Ascending aorta (tissue), 2 donors: ENCODE results near the gene NDUFB11. TPM values are rescaled to one million over a fixed set of nuclear protein-coding genes. Genes with fewer than 3 reads are reported as not detected.
"Not testable (repeated sequence)": the region's sequence is repeated elsewhere in the genome, so short reads cannot be mapped to it uniquely, and the experiment has no call there.

Experiments used
- DNase-seq, 2 donors: peaks; one replicate each; pipeline ENCODE4 v3.0.0-alpha.2; 2019; ENCODE audit warnings: low spot score in 2 of 2
- H3K27ac ChIP-seq, 2 donors: fragments of 200-600 bp; sonication (generic); one replicate each; pipeline ENCODE4 v1.5.1; 2016 to 2017; ENCODE audit warnings: mild to moderate bottlenecking in 1 of 2
- H3K27me3 ChIP-seq: fragments of 200-600 bp; sonication (generic); one replicate; pipeline ENCODE4 v1.5.1; 2017
- H3K36me3 ChIP-seq, 2 donors: fragments of 200-600 bp; sonication (generic); one replicate each; pipeline ENCODE4 v1.5.1; 2016
- H3K4me1 ChIP-seq, 2 donors: fragments of 200-600 bp; sonication (generic); one replicate each; pipeline ENCODE4 v1.5.1; 2016 to 2017; ENCODE audit warnings: mild to moderate bottlenecking in 1 of 2
- H3K4me3 ChIP-seq, 2 donors: fragments of 200-600 bp; sonication (generic); one replicate each; pipeline ENCODE4 v1.5.1; 2016 to 2017; ENCODE audit warnings: mild to moderate bottlenecking in 1 of 2
- H3K9me3 ChIP-seq, 2 donors: fragments of 200-600 bp; sonication (generic); one replicate each; pipeline ENCODE4 v1.5.1; 2016
- intact Hi-C: fragments of 100-400 bp; cut with DNase I; formaldehyde crosslinking; loops from one replicate; pipeline ENCODE4 v1.15.1; 2023
- total RNA-seq: library from RNA; depleted of rRNA; stranded (reverse); fragments of >200 nt; gene quantifications from one replicate; pipeline ENCODE4 v1.1.0, GENCODE V29; 2016
- TF ChIP-seq, protein P1 (sequence below), 3 experiments: fragments of 200-600 bp in 2 of 3; fragments of 450-650 bp in 1 of 3; sonication (generic) in 2 of 3; IDR thresholded peaks; one replicate each; pipeline ENCODE4 v1.5.1; 2016 to 2019; ENCODE audit warnings: antibody characterized with exemption in 3 of 3, mild to moderate bottlenecking in 1 of 3, moderate library complexity in 1 of 3

NDUFB11 gene
- total RNA-seq, 1 donor from 2014 or later, result 122 TPM

DNA sequence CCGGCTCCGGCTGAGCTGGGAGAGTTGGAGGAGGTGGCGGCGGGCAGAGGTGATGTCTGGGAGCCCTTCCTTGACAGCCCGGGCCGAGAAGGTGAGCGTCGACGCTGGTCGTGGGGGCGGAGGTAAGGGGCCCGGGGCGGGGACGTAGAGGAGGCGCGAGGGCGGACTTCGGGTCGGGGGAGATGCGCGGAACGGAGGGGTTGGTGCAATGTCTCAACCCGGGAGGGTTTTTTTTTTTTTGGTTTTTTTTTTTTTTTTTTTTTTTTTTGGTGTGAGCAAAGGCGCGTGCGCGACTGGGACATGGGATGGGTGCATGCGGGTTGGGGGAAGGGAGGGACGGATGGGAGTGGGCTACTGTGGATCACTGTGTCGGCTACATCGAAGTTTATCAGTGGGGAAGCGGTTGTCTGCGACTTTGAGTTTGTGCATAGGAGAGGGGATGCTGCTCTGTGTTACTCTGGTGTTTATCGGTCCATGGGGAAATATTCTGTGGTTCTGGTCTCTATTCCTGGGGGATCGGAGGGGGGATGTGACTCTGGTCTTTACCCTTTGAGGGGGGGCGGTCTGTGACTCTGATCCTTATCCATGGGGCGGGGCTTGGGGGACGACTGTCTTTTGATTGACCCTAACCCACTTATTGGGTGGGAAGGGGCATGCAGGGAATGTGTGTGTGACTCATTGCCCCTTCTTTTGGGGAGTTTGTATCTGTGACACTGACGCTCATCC lies 1.1 kb upstream of the NDUFB11 start:
- Histone ChIP-seq H3K27ac (peak overlapping the region; percentile 86 to 95), H3K36me3 (no peaks in the 10 kb centered on the region), H3K4me3 (peak overlapping the region; percentile 64 to 66), H3K27me3 (no peaks in the 10 kb centered on the region), H3K4me1 (no peaks in the 10 kb centered on the region), H3K9me3 (no peaks in the 10 kb centered on the region)
- intact Hi-C loops, result loop anchor here (1.0 to 10.0 kb wide), 3 partner anchors 16 to 219 kb away; no protein-coding TSS in a partner anchor
- TF ChIP-seq, protein P1, sequence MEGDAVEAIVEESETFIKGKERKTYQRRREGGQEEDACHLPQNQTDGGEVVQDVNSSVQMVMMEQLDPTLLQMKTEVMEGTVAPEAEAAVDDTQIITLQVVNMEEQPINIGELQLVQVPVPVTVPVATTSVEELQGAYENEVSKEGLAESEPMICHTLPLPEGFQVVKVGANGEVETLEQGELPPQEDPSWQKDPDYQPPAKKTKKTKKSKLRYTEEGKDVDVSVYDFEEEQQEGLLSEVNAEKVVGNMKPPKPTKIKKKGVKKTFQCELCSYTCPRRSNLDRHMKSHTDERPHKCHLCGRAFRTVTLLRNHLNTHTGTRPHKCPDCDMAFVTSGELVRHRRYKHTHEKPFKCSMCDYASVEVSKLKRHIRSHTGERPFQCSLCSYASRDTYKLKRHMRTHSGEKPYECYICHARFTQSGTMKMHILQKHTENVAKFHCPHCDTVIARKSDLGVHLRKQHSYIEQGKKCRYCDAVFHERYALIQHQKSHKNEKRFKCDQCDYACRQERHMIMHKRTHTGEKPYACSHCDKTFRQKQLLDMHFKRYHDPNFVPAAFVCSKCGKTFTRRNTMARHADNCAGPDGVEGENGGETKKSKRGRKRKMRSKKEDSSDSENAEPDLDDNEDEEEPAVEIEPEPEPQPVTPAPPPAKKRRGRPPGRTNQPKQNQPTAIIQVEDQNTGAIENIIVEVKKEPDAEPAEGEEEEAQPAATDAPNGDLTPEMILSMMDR (IDR thresholded peaks at IDR 0.05), result no peak
- DNase-seq, result no peak

DNA sequence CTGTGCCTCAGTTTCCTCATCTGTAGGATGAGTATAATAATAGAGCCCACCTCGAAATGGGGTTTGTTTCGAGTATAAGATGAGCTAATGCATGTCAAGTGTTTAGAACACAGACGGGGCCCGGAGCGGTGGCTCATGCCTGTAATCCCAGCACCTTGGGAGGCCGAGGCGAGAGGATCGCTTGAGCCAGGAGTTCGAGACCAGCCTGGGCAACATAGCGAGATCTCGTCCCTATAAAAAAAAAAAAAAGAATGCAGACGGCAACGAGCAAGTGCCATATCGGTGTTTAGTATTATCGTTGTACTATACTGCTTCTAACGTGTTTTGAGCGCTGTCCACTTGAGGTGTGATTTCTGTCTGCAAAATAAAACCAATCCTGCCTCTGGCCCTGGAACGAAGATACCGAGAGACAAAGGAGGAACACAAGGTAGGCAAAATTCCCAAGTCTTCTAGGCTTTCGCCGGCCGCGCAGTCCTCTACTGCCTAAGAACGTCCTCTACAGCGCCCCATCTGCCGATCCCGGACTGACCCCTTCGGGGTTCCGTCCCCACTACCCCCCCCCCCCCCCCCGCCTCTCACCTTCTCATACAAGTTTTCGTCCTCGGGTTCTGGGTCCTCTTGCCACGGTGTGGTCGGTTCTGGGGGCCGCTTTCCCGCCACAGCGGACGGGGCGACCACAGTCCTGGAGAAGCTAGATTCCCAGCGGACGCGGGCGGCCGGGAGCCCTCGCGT lies 442 bp downstream of the NDUFB11 start:
- Histone ChIP-seq H3K4me3 (peak overlapping the region; percentile 64 to 66), H3K36me3 (no peaks in the 10 kb centered on the region), H3K9me3 (no peaks in the 10 kb centered on the region), H3K27me3 (no peaks in the 10 kb centered on the region), H3K27ac (peak overlapping the region; percentile 86 to 95), H3K4me1 (no peaks in the 10 kb centered on the region)
- intact Hi-C loops, result loop anchor here (2.0 to 10.0 kb wide), 2 partner anchors 47 to 221 kb away; no protein-coding TSS in a partner anchor
- no peak for DNase-seq
- TF ChIP-seq, protein P1 (IDR thresholded peaks at IDR 0.05), result no peak

DNA sequence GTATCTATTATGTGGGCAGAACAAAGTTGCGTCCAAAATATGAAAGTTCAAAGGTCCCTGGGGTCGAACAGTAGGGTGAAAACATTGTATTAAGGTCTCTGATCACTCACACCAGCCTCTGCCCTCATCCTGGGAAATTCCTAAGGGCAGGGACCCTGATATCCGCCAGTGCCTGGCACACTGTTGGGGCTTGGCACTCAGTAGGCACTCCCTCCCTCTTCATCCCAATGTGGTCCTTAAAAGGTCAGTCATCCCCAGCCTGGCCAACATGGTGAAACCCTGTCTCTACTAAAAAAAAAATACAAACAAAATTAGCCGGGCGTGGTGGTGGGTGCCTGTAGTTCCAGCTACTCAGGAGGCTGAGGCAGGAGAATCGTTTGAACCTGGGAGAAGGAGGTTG lies 6.3 kb downstream of the NDUFB11 start:
- no peaks in the 10 kb centered on the region for H3K9me3 ChIP-seq
- H3K27me3 ChIP-seq, result no peaks in the 10 kb centered on the region
- no peak overlapping the region for H3K27ac ChIP-seq
- TF ChIP-seq, protein P1 (IDR thresholded peaks at IDR 0.05), result no peak
- no peak overlapping the region for H3K4me3 ChIP-seq
- no peaks in the 10 kb centered on the region for H3K36me3 ChIP-seq
- H3K4me1 ChIP-seq, result no peaks in the 10 kb centered on the region
- DNase-seq, result no peak
- intact Hi-C loops, result no loop called here

DNA sequence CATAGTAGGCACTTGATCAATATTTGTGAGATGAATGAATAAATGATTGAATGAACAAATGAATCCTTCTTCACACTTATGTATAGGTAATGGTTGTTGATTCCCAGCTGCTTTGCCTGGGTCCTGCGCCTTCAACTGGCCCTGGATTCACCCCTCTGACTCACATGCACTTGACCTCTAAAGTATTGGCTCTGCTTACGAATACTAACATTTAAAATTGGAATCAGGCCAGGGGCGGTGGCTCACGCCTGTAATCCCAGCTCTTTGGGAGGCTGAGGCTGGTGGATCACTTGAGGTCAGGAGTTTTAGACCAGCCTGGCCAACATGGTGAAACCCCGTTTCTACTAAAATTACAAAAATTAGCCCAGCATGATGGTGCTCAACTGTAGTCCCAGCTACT lies 8.9 kb downstream of the NDUFB11 start:
- H3K27ac ChIP-seq, H3K27me3 ChIP-seq, intact Hi-C loops, H3K9me3 ChIP-seq, DNase-seq, H3K4me3 ChIP-seq, H3K4me1 ChIP-seq, H3K36me3 ChIP-seq: not testable (repeated sequence)

DNA sequence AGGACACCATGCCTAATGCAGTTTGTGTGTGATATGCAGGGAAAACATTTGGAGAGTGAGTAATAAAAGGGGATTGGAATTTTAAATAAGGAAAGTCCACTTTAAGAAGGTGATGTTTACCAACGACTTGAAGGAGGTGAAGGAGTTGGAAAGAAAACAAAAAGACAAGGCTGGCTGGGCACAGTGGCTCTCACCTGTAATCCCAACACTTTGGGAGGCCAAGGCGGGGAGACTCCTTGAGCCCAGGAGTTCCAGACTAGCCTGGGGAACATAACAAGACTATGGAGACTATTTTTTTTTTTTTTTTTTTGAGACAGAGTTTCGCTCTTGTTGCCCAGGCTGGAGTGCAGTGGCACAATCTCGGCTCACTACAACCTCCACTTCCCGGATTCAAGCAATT lies 11.0 kb downstream of the NDUFB11 start:
- Histone ChIP-seq H3K27ac (no peak overlapping the region), H3K27me3 (no peaks in the 10 kb centered on the region), H3K9me3 (no peaks in the 10 kb centered on the region), H3K4me1 (no peaks in the 10 kb centered on the region), H3K36me3 (no peaks in the 10 kb centered on the region), H3K4me3 (no peak overlapping the region)
- intact Hi-C loops, result loop anchor here (5.0 kb wide), 1 partner anchor 296 kb away; the partner anchor contains the start of gene RP2
- no peak for DNase-seq
- TF ChIP-seq, protein P1 (IDR thresholded peaks at IDR 0.05), result no peak

DNA sequence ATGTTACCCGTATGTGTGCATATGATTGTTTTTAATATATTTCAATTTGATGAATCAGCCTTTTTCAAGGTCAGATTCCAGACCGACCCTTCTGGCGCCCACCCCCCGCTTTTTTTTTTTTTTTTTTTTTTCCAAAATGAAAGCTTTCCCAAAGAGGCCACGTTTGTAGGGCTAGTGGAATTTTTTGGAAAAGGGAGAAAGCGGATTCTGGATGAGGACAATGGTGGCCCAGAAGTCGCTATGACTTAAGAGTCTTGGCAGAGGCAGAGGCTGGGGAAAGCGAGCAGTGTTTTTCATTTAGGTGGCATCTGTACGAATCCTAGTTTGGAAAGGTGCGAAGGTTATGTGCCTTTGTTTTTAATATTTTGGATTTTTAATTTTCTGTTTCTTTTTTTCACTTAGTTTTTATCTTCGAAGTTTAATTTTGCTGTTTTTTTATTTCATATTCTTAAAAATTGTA lies 14.6 kb downstream of the NDUFB11 start:
- intact Hi-C loops, result loop anchor here (1.0 to 5.0 kb wide), 2 partner anchors 15 to 293 kb away; partner anchors contain the start of genes RBM10 and RP2

More for the DNA sequence above, 14.6 kb downstream of the NDUFB11 start:
- no peak for DNase-seq
- peak overlapping the region; percentile 52 to 68 for H3K4me3 ChIP-seq
- no peaks in the 10 kb centered on the region for H3K4me1 ChIP-seq
- TF ChIP-seq, protein P1 (IDR thresholded peaks at IDR 0.05), result no peak
- H3K27me3 ChIP-seq, result no peaks in the 10 kb centered on the region
- H3K27ac ChIP-seq, result peak overlapping the region; percentile 55 to 72
- no peaks in the 10 kb centered on the region for H3K36me3 ChIP-seq
- H3K9me3 ChIP-seq, result no peaks in the 10 kb centered on the region
